ENCODE data around the gene ATG101.
A peak's percentile ranks its signal among the peaks of the same experiment; 100 is the strongest.

Gene ATG101

DNA sequence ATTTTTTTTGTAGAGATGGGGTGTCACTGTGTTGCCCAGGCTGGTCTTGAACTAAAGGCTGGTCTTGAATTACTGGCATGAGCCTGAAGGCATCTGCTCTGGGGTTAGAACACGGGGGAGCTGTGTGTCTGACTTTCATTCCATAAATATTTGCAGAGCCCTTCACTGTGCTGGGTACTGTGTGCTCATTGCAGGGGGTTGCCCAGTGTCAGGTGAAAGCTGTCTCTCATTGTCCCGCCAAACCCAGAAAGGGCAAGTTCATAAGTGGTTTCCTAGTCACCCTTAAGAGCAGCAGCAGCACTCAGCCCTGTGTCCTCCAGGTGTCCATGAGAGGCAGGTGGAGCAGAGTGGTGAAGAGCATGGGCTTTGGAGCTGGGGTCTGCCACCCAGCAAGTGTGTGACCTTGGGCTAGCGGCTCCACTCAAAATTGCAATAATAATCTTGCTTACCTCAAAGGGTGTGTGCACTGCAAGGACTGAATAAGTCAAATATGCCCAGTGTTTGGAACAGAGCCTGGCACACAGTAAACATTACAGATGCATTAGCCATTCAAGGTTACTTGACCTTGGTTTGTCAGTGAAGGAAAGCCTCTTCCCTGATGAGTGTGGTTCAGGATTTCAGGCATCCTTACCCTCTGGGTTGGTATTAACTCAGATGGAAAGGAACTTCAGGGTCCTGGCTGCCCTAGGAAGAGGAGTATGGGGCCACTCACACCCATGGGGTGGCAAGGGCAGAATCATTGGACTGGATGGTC lies 5.4 kb downstream of the ATG101 start:
- Histone ChIP-seq H3K4me1 (ENCODE audit: insufficient read depth, low read length, poor library complexity, severe bottlenecking) (peaks cover 47% of the 10 kb centered on the region), H3K4me2 (ENCODE audit: low read depth, low read length, poor library complexity, severe bottlenecking) (peak overlapping the region; percentile 86), H3K9ac (ENCODE audit: low read depth, low read length, poor library complexity, severe bottlenecking) (peak overlapping the region; percentile 50), H3K9me3 (ENCODE audit: insufficient read depth, low read depth, low read length) (no peaks in the 10 kb centered on the region), H3K79me2 (ENCODE audit: insufficient read depth, low read length) (peaks cover 67% of the 10 kb centered on the region), H3K36me3 (ENCODE audit: insufficient read depth, low read length) (peaks cover 26% of the 10 kb centered on the region; the same call in 1 of the 2 replicates), H2AFZ (ENCODE audit: low read length) (no peak overlapping the region), H3K9me2 (replicated peaks; ENCODE audit: low read depth, low read length) (no peaks in the 10 kb centered on the region), H3K4me3 (ENCODE audit: low read length, poor library complexity, severe bottlenecking) (no peak overlapping the region), H3F3A (ENCODE audit: low read depth) (no peaks in the 10 kb centered on the region), H4K20me1 (ENCODE audit: insufficient read depth, low read length, poor library complexity, severe bottlenecking) (peaks cover 54% of the 10 kb centered on the region), H3K27me3 (ENCODE audit: insufficient read depth, low read length, poor library complexity, severe bottlenecking) (no peaks in the 10 kb centered on the region)
- TF ChIP-seq, protein P1, sequence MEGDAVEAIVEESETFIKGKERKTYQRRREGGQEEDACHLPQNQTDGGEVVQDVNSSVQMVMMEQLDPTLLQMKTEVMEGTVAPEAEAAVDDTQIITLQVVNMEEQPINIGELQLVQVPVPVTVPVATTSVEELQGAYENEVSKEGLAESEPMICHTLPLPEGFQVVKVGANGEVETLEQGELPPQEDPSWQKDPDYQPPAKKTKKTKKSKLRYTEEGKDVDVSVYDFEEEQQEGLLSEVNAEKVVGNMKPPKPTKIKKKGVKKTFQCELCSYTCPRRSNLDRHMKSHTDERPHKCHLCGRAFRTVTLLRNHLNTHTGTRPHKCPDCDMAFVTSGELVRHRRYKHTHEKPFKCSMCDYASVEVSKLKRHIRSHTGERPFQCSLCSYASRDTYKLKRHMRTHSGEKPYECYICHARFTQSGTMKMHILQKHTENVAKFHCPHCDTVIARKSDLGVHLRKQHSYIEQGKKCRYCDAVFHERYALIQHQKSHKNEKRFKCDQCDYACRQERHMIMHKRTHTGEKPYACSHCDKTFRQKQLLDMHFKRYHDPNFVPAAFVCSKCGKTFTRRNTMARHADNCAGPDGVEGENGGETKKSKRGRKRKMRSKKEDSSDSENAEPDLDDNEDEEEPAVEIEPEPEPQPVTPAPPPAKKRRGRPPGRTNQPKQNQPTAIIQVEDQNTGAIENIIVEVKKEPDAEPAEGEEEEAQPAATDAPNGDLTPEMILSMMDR (conservative IDR thresholded peaks at IDR 0.05; ENCODE audit: low read length): no peak
- TF ChIP-seq EZH2phosphoT487 (IDR thresholded peaks at IDR 0.05; ENCODE audit: borderline replicate concordance): no peak

DNA sequence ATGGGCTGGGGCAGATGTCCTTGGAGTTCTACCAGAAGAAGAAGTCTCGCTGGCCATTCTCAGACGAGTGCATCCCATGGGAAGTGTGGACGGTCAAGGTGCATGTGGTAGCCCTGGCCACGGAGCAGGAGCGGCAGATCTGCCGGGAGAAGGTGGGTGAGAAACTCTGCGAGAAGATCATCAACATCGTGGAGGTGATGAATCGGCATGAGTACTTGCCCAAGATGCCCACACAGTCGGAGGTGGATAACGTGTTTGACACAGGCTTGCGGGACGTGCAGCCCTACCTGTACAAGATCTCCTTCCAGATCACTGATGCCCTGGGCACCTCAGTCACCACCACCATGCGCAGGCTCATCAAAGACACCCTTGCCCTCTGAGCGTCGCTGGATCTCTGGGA lies 7.0 kb downstream of the ATG101 start:
- TF ChIP-seq, protein P1 (conservative IDR thresholded peaks at IDR 0.05; ENCODE audit: low read length): no peak
- Histone ChIP-seq H3K4me1 (ENCODE audit: insufficient read depth, low read length, poor library complexity, severe bottlenecking) (peaks cover 48% of the 10 kb centered on the region), H3K79me2 (ENCODE audit: insufficient read depth, low read length) (peaks cover 50% of the 10 kb centered on the region), H3F3A (ENCODE audit: low read depth) (no peaks in the 10 kb centered on the region), H3K27me3 (ENCODE audit: insufficient read depth, low read length, poor library complexity, severe bottlenecking) (no peaks in the 10 kb centered on the region), H3K36me3 (ENCODE audit: insufficient read depth, low read length) (peaks cover 26% of the 10 kb centered on the region; the same call in 1 of the 2 replicates), H4K20me1 (ENCODE audit: insufficient read depth, low read length, poor library complexity, severe bottlenecking) (peaks cover 39% of the 10 kb centered on the region), H3K9me2 (replicated peaks; ENCODE audit: low read depth, low read length) (no peaks in the 10 kb centered on the region), H3K9ac (ENCODE audit: low read depth, low read length, poor library complexity, severe bottlenecking) (no peak overlapping the region), H3K9me3 (ENCODE audit: insufficient read depth, low read depth, low read length) (no peaks in the 10 kb centered on the region), H2AFZ (ENCODE audit: low read length) (no peak overlapping the region), H3K4me3 (ENCODE audit: low read length, poor library complexity, severe bottlenecking) (no peak overlapping the region), H3K4me2 (ENCODE audit: low read depth, low read length, poor library complexity, severe bottlenecking) (no peak overlapping the region)

DNA sequence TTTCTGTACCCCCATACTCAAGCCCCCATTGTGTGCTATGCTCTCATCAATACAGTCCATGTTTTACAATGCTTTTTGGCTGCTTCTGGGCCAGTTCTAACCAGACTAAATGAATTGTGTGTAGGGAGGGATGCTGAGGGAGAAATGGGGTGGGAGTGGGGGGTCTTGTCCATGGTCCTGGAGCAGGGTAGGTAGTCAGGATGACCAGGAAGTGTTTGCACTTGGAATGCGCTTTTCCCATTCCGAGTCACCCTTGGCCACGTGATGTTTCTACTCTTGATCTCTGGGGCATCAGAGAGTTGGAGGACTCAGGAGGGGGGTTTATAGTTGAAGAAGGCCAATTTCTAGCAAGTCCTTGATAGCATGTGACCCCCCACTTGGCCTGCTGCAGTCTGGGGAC lies 8.5 kb downstream of the ATG101 start:
- H4K20me1 ChIP-seq (ENCODE audit: insufficient read depth, low read length, poor library complexity, severe bottlenecking): peaks cover 24% of the 10 kb centered on the region
- no peak overlapping the region for H3K4me2 ChIP-seq (ENCODE audit: low read depth, low read length, poor library complexity, severe bottlenecking)
- TF ChIP-seq, protein P1 (conservative IDR thresholded peaks at IDR 0.05; ENCODE audit: low read length): no peak
- no peak for TF ChIP-seq EZH2phosphoT487 (IDR thresholded peaks at IDR 0.05; ENCODE audit: borderline replicate concordance)
- H3K4me3 ChIP-seq (ENCODE audit: low read length, poor library complexity, severe bottlenecking): no peak overlapping the region
- H3K4me1 ChIP-seq (ENCODE audit: insufficient read depth, low read length, poor library complexity, severe bottlenecking): peaks cover 39% of the 10 kb centered on the region
- H3F3A ChIP-seq (ENCODE audit: low read depth): no peaks in the 10 kb centered on the region
- peaks cover 37% of the 10 kb centered on the region for H3K79me2 ChIP-seq (ENCODE audit: insufficient read depth, low read length)
- H3K9ac ChIP-seq (ENCODE audit: low read depth, low read length, poor library complexity, severe bottlenecking): no peak overlapping the region
- H3K36me3 ChIP-seq (ENCODE audit: insufficient read depth, low read length): peaks cover 26% of the 10 kb centered on the region; the same call in 1 of the 2 replicates
- no peaks in the 10 kb centered on the region for H3K27me3 ChIP-seq (ENCODE audit: insufficient read depth, low read length, poor library complexity, severe bottlenecking)
- no peaks in the 10 kb centered on the region for H3K9me2 ChIP-seq (replicated peaks; ENCODE audit: low read depth, low read length)
- no peak overlapping the region for H2AFZ ChIP-seq (ENCODE audit: low read length)
- no peaks in the 10 kb centered on the region for H3K9me3 ChIP-seq (ENCODE audit: insufficient read depth, low read depth, low read length)

All from Loucy (cell line).